Hematopoietic multipotent progenitor cell treated with erythropoietin and hydrocortisone succinate and interleukin-3 and kit ligand, for 6 days (in vitro differentiated cells): Measurements from ENCODE around the gene DXO.
A peak's percentile ranks its signal among the peaks of the same experiment; 100 is the strongest.
"Not testable (repeated sequence)": the region's sequence is repeated elsewhere in the genome, so short reads cannot be mapped to it uniquely, and the experiment has no call there.

Experiments
- DNase-seq: peaks from one replicate; pipeline ENCODE4 v3.0.0-alpha.2; 2015

Gene DXO

GRCh38 chr6:31979238-31979898 is 7.4 kb upstream of the DXO start:
- no peak for DNase-seq

GRCh38 chr6:31978831-31979230 is 6.9 kb upstream of the DXO start:
- no peak for DNase-seq

GRCh38 chr6:31977816-31978431 is 6.0 kb upstream of the DXO start:
- DNase-seq: no peak

GRCh38 chr6:31976065-31976464 is 4.1 kb upstream of the DXO start:
- DNase-seq: not testable (repeated sequence)

GRCh38 chr6:31972709-31973350 is 892 bp upstream of the DXO start:
- DNase-seq: peak; percentile 41

- no peak for DNase-seq
These were observed 502 bp downstream of the DXO start for GRCh38 chr6:31971279-31971992.

- no peak for DNase-seq
These were observed 1.2 kb downstream of the DXO start for GRCh38 chr6:31970604-31971271.

- DNase-seq: peak; percentile 38
These were observed 2.0 kb downstream of the DXO start for GRCh38 chr6:31969712-31970603.

GRCh38 chr6:31968791-31969711 is 2.9 kb downstream of the DXO start:
- peak; percentile 0 for DNase-seq

GRCh38 chr6:31968326-31968725 is 3.6 kb downstream of the DXO start:
- peak; percentile 0 for DNase-seq

GRCh38 chr6:31967926-31968320 is 4.0 kb downstream of the DXO start:
- peak; percentile 1 for DNase-seq

- peak; percentile 0 for DNase-seq
These were observed 4.7 kb downstream of the DXO start for GRCh38 chr6:31966997-31967925.

- no peak for DNase-seq
These were observed 5.4 kb downstream of the DXO start for GRCh38 chr6:31966506-31966905.

- DNase-seq: no peak
These were observed 6.2 kb downstream of the DXO start for GRCh38 chr6:31965700-31966099.

- DNase-seq: no peak
These were observed 8.0 kb downstream of the DXO start for GRCh38 chr6:31963921-31964320.

GRCh38 chr6:31961616-31962015 is 10.3 kb downstream of the DXO start:
- DNase-seq: no peak

GRCh38 chr6:31958741-31959739 is 12.9 kb downstream of the DXO start, which contains the start of the genes NELFE and SKIC2:
Gene NELFE (minus strand): TSS chr6:31958971. CDS start chr6:31958446, 525 bp downstream.
Gene SKIC2 (plus strand): TSS chr6:31959175. CDS start chr6:31959193, 18 bp downstream.
- peak; percentile 99 for DNase-seq

GRCh38 chr6:31958412-31958740 is 13.6 kb downstream of the DXO start:
- DNase-seq: peak; percentile 25
